Stimulated activated naive CD8-positive, alpha-beta T cell treated with anti-CD3 and anti-CD28 coated beads, Interleukin-15, Interleukin-2, amounts not matched to agents 100 ng/mL and 50 ng/mL, for 24 hours (primary cell): Measurements from ENCODE around the gene EML6.
"Not testable (repeated sequence)": the region's sequence is repeated elsewhere in the genome, so short reads cannot be mapped to it uniquely, and the experiment has no call there.

Source experiments
- H3K27ac Mint-ChIP-seq: one replicate; pipeline ENCODE4 v1.8.0; 2021; ENCODE audit warnings: mild to moderate bottlenecking, mixed read lengths
- H3K27me3 Mint-ChIP-seq: one replicate; pipeline ENCODE4 v1.8.0; 2021; ENCODE audit warnings: mixed read lengths
- H3K36me3 Mint-ChIP-seq: one replicate; pipeline ENCODE4 v1.8.0; 2021; ENCODE audit warnings: low read depth, mixed read lengths
- H3K4me1 Mint-ChIP-seq: one replicate; pipeline ENCODE4 v1.8.0; 2021; ENCODE audit warnings: low read depth, mixed read lengths
- H3K4me3 Mint-ChIP-seq: one replicate; pipeline ENCODE4 v1.8.0; 2021; ENCODE audit warnings: mild to moderate bottlenecking, mixed read lengths
- H3K9me3 Mint-ChIP-seq: one replicate; pipeline ENCODE4 v1.8.0; 2021; ENCODE audit warnings: mixed read lengths

EML6 gene

GRCh38 chr2:54975175-54975574, 251.7 kb downstream of the EML6 start:
- H3K27me3 Mint-ChIP-seq = no peaks in the 10 kb centered on the region
- no peak overlapping the region for H3K27ac Mint-ChIP-seq
- peaks cover 32% of the 10 kb centered on the region for H3K4me1 Mint-ChIP-seq
- H3K4me3 Mint-ChIP-seq = no peak overlapping the region
- no peaks in the 10 kb centered on the region for H3K9me3 Mint-ChIP-seq
- H3K36me3 Mint-ChIP-seq = peaks cover 39% of the 10 kb centered on the region

- peaks cover 43% of the 10 kb centered on the region for H3K36me3 Mint-ChIP-seq
- H3K27me3 Mint-ChIP-seq = no peaks in the 10 kb centered on the region
Observed at GRCh38 chr2:54975598-54976492, 252.4 kb downstream of the EML6 start.

GRCh38 chr2:54977149-54977548, 253.7 kb downstream of the EML6 start:
- peaks cover 48% of the 10 kb centered on the region for H3K36me3 Mint-ChIP-seq
- no peaks in the 10 kb centered on the region for H3K27me3 Mint-ChIP-seq
- no peak overlapping the region for H3K4me3 Mint-ChIP-seq
- H3K9me3 Mint-ChIP-seq = no peaks in the 10 kb centered on the region
- peak overlapping the region; percentile 21 for H3K27ac Mint-ChIP-seq
- peaks cover 35% of the 10 kb centered on the region for H3K4me1 Mint-ChIP-seq

More at GRCh38 chr2:54975598-54976492, 252.4 kb downstream of the EML6 start:
- Mint-ChIP-seq H3K4me3 (no peak overlapping the region), H3K27ac (no peak overlapping the region), H3K9me3 (no peaks in the 10 kb centered on the region), H3K4me1 (peaks cover 35% of the 10 kb centered on the region)

GRCh38 chr2:54979321-54980044, 256.0 kb downstream of the EML6 start:
- no peak overlapping the region for H3K4me3 Mint-ChIP-seq
- peak overlapping the region; percentile 13 for H3K27ac Mint-ChIP-seq
- peaks cover 40% of the 10 kb centered on the region for H3K4me1 Mint-ChIP-seq
- no peaks in the 10 kb centered on the region for H3K9me3 Mint-ChIP-seq
- H3K27me3 Mint-ChIP-seq = no peaks in the 10 kb centered on the region
- peaks cover 42% of the 10 kb centered on the region for H3K36me3 Mint-ChIP-seq

GRCh38 chr2:54981385-54981784, 257.9 kb downstream of the EML6 start:
- no peak overlapping the region for H3K4me3 Mint-ChIP-seq
- no peaks in the 10 kb centered on the region for H3K27me3 Mint-ChIP-seq
- H3K27ac Mint-ChIP-seq = no peak overlapping the region
- peaks cover 39% of the 10 kb centered on the region for H3K4me1 Mint-ChIP-seq
- no peaks in the 10 kb centered on the region for H3K9me3 Mint-ChIP-seq
- peaks cover 41% of the 10 kb centered on the region for H3K36me3 Mint-ChIP-seq

GRCh38 chr2:54983345-54984220, 260.1 kb downstream of the EML6 start:
- Mint-ChIP-seq H3K4me3 (no peak overlapping the region), H3K36me3 (peaks cover 40% of the 10 kb centered on the region), H3K27me3 (no peaks in the 10 kb centered on the region), H3K9me3 (no peaks in the 10 kb centered on the region), H3K4me1 (peaks cover 28% of the 10 kb centered on the region), H3K27ac (peak overlapping the region; percentile 5)

- H3K27ac Mint-ChIP-seq = no peak overlapping the region
- no peak overlapping the region for H3K4me3 Mint-ChIP-seq
- H3K36me3 Mint-ChIP-seq = peaks cover 40% of the 10 kb centered on the region
- no peaks in the 10 kb centered on the region for H3K27me3 Mint-ChIP-seq
- peaks cover 25% of the 10 kb centered on the region for H3K4me1 Mint-ChIP-seq
- H3K9me3 Mint-ChIP-seq = no peaks in the 10 kb centered on the region
Observed at GRCh38 chr2:54984476-54984875, 261.0 kb downstream of the EML6 start.

- no peak overlapping the region for H3K27ac Mint-ChIP-seq
- no peaks in the 10 kb centered on the region for H3K9me3 Mint-ChIP-seq
- H3K27me3 Mint-ChIP-seq = no peaks in the 10 kb centered on the region
- H3K4me3 Mint-ChIP-seq = no peak overlapping the region
- peaks cover 31% of the 10 kb centered on the region for H3K36me3 Mint-ChIP-seq
- H3K4me1 Mint-ChIP-seq = peaks cover 13% of the 10 kb centered on the region
Observed at GRCh38 chr2:54986264-54986663, 262.8 kb downstream of the EML6 start.

- H3K27me3 Mint-ChIP-seq = no peaks in the 10 kb centered on the region
- H3K9me3 Mint-ChIP-seq = no peaks in the 10 kb centered on the region
- no peak overlapping the region for H3K4me3 Mint-ChIP-seq
- H3K27ac Mint-ChIP-seq = no peak overlapping the region
- H3K36me3 Mint-ChIP-seq = peaks cover 25% of the 10 kb centered on the region
- peaks cover 28% of the 10 kb centered on the region for H3K4me1 Mint-ChIP-seq
Observed at GRCh38 chr2:54988612-54989011, 265.1 kb downstream of the EML6 start.

- H3K4me3 Mint-ChIP-seq, H3K9me3 Mint-ChIP-seq, H3K27me3 Mint-ChIP-seq, H3K27ac Mint-ChIP-seq: not testable (repeated sequence)
- Mint-ChIP-seq H3K4me1 (peaks cover 34% of the 10 kb centered on the region), H3K36me3 (peaks cover 15% of the 10 kb centered on the region)
Observed at GRCh38 chr2:54990694-54991093, 267.2 kb downstream of the EML6 start.

- H3K4me3 Mint-ChIP-seq = no peak overlapping the region
- H3K9me3 Mint-ChIP-seq = no peaks in the 10 kb centered on the region
- H3K4me1 Mint-ChIP-seq = peaks cover 78% of the 10 kb centered on the region
- no peaks in the 10 kb centered on the region for H3K27me3 Mint-ChIP-seq
- H3K36me3 Mint-ChIP-seq = peaks cover 4% of the 10 kb centered on the region
- H3K27ac Mint-ChIP-seq = no peak overlapping the region
Observed at GRCh38 chr2:54995553-54995952, 272.1 kb downstream of the EML6 start.

GRCh38 chr2:54997826-54998225, 274.4 kb downstream of the EML6 start:
- peaks cover 4% of the 10 kb centered on the region for H3K36me3 Mint-ChIP-seq
- no peak overlapping the region for H3K27ac Mint-ChIP-seq
- no peaks in the 10 kb centered on the region for H3K9me3 Mint-ChIP-seq
- H3K4me3 Mint-ChIP-seq = no peak overlapping the region
- H3K27me3 Mint-ChIP-seq = no peaks in the 10 kb centered on the region
- peaks cover 75% of the 10 kb centered on the region for H3K4me1 Mint-ChIP-seq

- peaks cover 73% of the 10 kb centered on the region for H3K4me1 Mint-ChIP-seq
- peaks cover 4% of the 10 kb centered on the region for H3K36me3 Mint-ChIP-seq
- H3K4me3 Mint-ChIP-seq = no peak overlapping the region
- no peaks in the 10 kb centered on the region for H3K27me3 Mint-ChIP-seq
- H3K27ac Mint-ChIP-seq = no peak overlapping the region
- no peaks in the 10 kb centered on the region for H3K9me3 Mint-ChIP-seq
Observed at GRCh38 chr2:54999182-54999581, 275.7 kb downstream of the EML6 start.

GRCh38 chr2:55000341-55000740, 276.9 kb downstream of the EML6 start:
- Mint-ChIP-seq H3K27me3 (no peaks in the 10 kb centered on the region), H3K36me3 (peaks cover 4% of the 10 kb centered on the region), H3K9me3 (no peaks in the 10 kb centered on the region), H3K4me1 (peaks cover 71% of the 10 kb centered on the region), H3K4me3 (no peak overlapping the region), H3K27ac (no peak overlapping the region)
